Spleen (tissue), 13 donors: ENCODE results near the gene PCDH15. TPM values are rescaled to one million over a fixed set of nuclear protein-coding genes. Genes with fewer than 3 reads are reported as not detected.

Experiments
- DNase-seq: peaks from one replicate; pipeline ENCODE4 v3.0.0-alpha.2; 2020
- H3K27ac ChIP-seq, 8 donors: fragments of 200-600 bp; sonication (generic) in 7 of 8; 1 replicate in 4 of 8; 2 replicates in 4 of 8; pipeline versions ENCODE4 v1.5.0 to v1.8.0; 2016 to 2021; ENCODE audit warnings: inconsistent platforms in 4 of 8, mild to moderate bottlenecking in 4 of 8, moderate library complexity in 1 of 8
- H3K27me3 ChIP-seq, 7 donors: fragments of 200-600 bp; sonication (generic) in 6 of 7; replicated peaks in 1 of 7; 1 replicate in 4 of 7; 2 replicates in 3 of 7; pipeline versions ENCODE4 v1.5.0 to v1.8.0; 2016 to 2021; ENCODE audit warnings: inconsistent platforms in 3 of 7, mild to moderate bottlenecking in 1 of 7
- H3K36me3 ChIP-seq, 6 donors: fragments of 200-600 bp; sonication (generic) in 5 of 6; 1 replicate in 4 of 6; 2 replicates in 2 of 6; pipeline versions ENCODE4 v1.5.0 to v1.8.0; 2016 to 2021; ENCODE audit warnings: inconsistent platforms in 2 of 6
- H3K4me1 ChIP-seq, 6 donors: fragments of 200-600 bp; sonication (generic) in 5 of 6; 1 replicate in 3 of 6; 2 replicates in 3 of 6; pipeline versions ENCODE4 v1.5.0 to v1.8.0; 2016 to 2021; ENCODE audit warnings: inconsistent platforms in 3 of 6
- H3K4me3 ChIP-seq, 8 donors: fragments of 200-600 bp; sonication (generic) in 7 of 8; 1 replicate in 4 of 8; 2 replicates in 4 of 8; pipeline versions ENCODE4 v1.5.0 to v1.8.0; 2016 to 2021; ENCODE audit warnings: inconsistent platforms in 4 of 8, mild to moderate bottlenecking in 4 of 8, moderate library complexity in 2 of 8
- H3K9me3 ChIP-seq, 8 donors: fragments of 200-600 bp; sonication (generic) in 7 of 8; 1 replicate in 4 of 8; 2 replicates in 4 of 8; pipeline versions ENCODE4 v1.5.0 to v1.8.0; 2016 to 2021; ENCODE audit warnings: inconsistent platforms in 4 of 8
- POLR2A ChIP-seq, 3 donors: fragments of 450-650 bp; IDR thresholded peaks; one replicate each; pipeline ENCODE4 v1.5.1; 2017; ENCODE audit warnings: antibody characterized with exemption in 3 of 3, mild to moderate bottlenecking in 1 of 3
- POLR2AphosphoS5 ChIP-seq, 3 donors: sonication (generic); formaldehyde crosslinking; IDR thresholded peaks; one replicate each; pipeline ENCODE4 v1.5.1; 2017; ENCODE audit warnings: antibody characterized with exemption in 3 of 3
- WGBS, 5 donors: extraction: QIAGEN DNeasy Blood & Tissue Kit in 3 of 5; methylation state at CpG; one replicate each; pipeline versions ENCODE4 v1.1.5 to v1.1.7; 2013 to 2018; 5-methylcytosine and 5-hydroxymethylcytosine counted together
- intact Hi-C: fragments of 100-400 bp; cut with DNase I; formaldehyde crosslinking; loops from one replicate; pipeline ENCODE4 v1.15.0; 2023; ENCODE audit warnings: low total_unique reads
- long read RNA-seq, 2 donors: transcript quantifications; one replicate each; lab custom pipeline, GENCODE V29; 2026
- polyA plus RNA-seq, 3 donors: library from polyadenylated mRNA; stranded (reverse); fragments of 200-250 nt; gene quantifications; one replicate each; pipeline ENCODE4 v1.2.1, GENCODE V29; 2013
- total RNA-seq, 7 donors: library from RNA; depleted of rRNA in 3 of 7; stranded (reverse); fragments of >200 nt in 3 of 7; fragmentation: NEBNext Ultra II Directional in 4 of 7; extraction: Animal tissue kit (Norgen Biotek cat#: 25700) in 4 of 7; gene quantifications; one replicate each; pipeline versions ENCODE4 v1.1.0 to v1.2.1, GENCODE V29; 2016 to 2021
- TF ChIP-seq, protein P1 (sequence below), 11 experiments: fragments of 200-600 bp in 7 of 11; fragments of 450-650 bp in 4 of 11; sonication (generic) in 4 of 11; IDR thresholded peaks in 8 of 11; conservative IDR thresholded peaks in 3 of 11; 1 replicate in 7 of 11; 2 replicates in 4 of 11; pipeline versions ENCODE4 v1.4.0 to v1.8.0; 2016 to 2021; ENCODE audit warnings: antibody characterized with exemption in 11 of 11, inconsistent platforms in 4 of 11, mild to moderate bottlenecking in 1 of 11
- donor health status: healthy with polysubstance abuse.
- donor health status: DM: no; HTN: no; CAD: no; lungs with moderate emphysema.
- donor health status: DM: no; HTN: no; CAD: no.
- donor health status: Bipolar disorder and iron deficiency.
- donor health status: healthy.
- donor health status: DM: no; HTN: no; CAD: no.
- donor health status: DM: yes; HTN: yes; CAD: no.

PCDH15 gene
- total RNA-seq = 1 to 10 TPM in 3 of 7 donors, under 1 TPM in 4; 0.24 to 2.1 (median 0.97) TPM
- under 1 TPM; 0.54 to 0.80 (median 0.70) TPM for polyA plus RNA-seq
- long read RNA-seq, donor 1 = 0 reads
- long read RNA-seq, donor 2 = 0 reads

DNA sequence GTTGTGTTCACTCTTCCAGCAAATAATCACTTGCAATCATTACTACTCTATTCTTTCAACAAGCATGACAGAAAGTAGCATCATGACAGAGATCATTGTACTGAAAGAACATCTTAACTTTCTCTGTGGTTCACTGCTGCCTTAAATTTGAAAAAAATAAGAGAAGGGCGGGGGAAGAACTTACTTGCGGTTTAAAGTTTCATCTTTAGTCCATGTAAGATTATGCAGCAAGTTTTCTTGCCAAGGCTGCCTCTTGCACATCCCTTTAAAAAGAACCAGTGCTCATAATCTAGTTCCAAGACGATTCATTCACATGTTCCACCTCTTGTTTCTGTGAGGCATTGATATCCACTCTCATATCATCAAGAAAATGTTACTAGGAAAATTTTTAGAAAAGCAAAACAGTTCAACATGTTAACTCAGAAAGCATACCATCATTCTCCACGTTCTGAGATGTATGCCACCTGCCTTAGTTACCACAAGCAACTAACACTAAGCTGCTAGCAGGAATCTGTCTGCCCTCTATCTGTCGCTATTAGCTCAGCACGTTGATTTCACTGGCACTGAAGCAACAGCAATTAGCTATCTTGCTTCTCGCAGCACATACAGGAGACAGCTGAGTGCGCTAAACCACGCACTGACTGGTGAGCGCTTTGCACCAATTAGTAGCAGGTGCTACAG, at the start of gene PCDH15:
PCDH15 (minus strand) TSS at position 491 of the 681 bp plus-strand sequence. CDS start 136,969 bp downstream, outside the sequence.
- H3K27me3 ChIP-seq = no peaks in the 10 kb centered on the region
- DNase-seq = no peak
- H3K4me1 ChIP-seq = no peaks in the 10 kb centered on the region
- no peaks in the 10 kb centered on the region for H3K36me3 ChIP-seq
- peak within 1 kb of the TSS in 1 of 8 donors; percentile 12 for H3K4me3 ChIP-seq
- TF ChIP-seq POLR2AphosphoS5 (IDR thresholded peaks at IDR 0.05) (no peak), POLR2A (IDR thresholded peaks at IDR 0.05) (no peak)
- TF ChIP-seq, protein P1, sequence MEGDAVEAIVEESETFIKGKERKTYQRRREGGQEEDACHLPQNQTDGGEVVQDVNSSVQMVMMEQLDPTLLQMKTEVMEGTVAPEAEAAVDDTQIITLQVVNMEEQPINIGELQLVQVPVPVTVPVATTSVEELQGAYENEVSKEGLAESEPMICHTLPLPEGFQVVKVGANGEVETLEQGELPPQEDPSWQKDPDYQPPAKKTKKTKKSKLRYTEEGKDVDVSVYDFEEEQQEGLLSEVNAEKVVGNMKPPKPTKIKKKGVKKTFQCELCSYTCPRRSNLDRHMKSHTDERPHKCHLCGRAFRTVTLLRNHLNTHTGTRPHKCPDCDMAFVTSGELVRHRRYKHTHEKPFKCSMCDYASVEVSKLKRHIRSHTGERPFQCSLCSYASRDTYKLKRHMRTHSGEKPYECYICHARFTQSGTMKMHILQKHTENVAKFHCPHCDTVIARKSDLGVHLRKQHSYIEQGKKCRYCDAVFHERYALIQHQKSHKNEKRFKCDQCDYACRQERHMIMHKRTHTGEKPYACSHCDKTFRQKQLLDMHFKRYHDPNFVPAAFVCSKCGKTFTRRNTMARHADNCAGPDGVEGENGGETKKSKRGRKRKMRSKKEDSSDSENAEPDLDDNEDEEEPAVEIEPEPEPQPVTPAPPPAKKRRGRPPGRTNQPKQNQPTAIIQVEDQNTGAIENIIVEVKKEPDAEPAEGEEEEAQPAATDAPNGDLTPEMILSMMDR (IDR thresholded peaks at IDR 0.05 in 8 of 11, conservative IDR thresholded peaks at IDR 0.05 in 3 of 11) = peak in 5 of 11 experiments; percentile 11 to 30 (median 25)
- intact Hi-C loops = no loop called here
- H3K27ac ChIP-seq = no peak within 1 kb of the TSS
- no peaks in the 10 kb centered on the region for H3K9me3 ChIP-seq
- WGBS, 5 donors = 30 to 37% (median 36%) methylated on average over 10 of the region's 10 CpGs

DNA sequence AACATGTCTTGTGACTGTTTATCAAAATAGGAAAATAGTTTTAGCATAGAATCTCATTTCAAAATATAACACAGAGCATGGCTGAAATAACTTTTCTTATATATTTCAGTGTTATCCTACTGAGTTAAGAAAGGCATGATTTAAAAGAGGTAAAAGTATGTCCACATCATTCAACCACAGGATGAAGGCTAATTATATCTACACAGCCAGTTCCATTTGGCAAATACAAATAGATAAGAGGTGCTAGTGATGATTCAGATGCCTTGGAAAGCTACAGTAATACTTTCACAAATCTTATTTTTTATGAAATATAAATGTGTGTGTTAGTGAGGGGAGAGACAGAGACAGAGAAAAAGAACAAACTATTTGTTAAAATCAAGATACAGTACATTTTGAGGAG, 42.9 kb upstream of the PCDH15 start:
- intact Hi-C loops = no loop called here
- Histone ChIP-seq H3K4me1 (no peaks in the 10 kb centered on the region), H3K27me3 (no peaks in the 10 kb centered on the region), H3K36me3 (no peaks in the 10 kb centered on the region), H3K4me3 (no peak overlapping the region), H3K9me3 (peaks cover 0 to 9% (median 8%) of the 10 kb centered on the region in 8 donors), H3K27ac (no peak overlapping the region)
- DNase-seq = no peak
- TF ChIP-seq POLR2AphosphoS5 (IDR thresholded peaks at IDR 0.05) = no peak
- TF ChIP-seq POLR2A (IDR thresholded peaks at IDR 0.05) = no peak
- TF ChIP-seq, protein P1 (IDR thresholded peaks at IDR 0.05 in 8 of 11, conservative IDR thresholded peaks at IDR 0.05 in 3 of 11) = no peak

DNA sequence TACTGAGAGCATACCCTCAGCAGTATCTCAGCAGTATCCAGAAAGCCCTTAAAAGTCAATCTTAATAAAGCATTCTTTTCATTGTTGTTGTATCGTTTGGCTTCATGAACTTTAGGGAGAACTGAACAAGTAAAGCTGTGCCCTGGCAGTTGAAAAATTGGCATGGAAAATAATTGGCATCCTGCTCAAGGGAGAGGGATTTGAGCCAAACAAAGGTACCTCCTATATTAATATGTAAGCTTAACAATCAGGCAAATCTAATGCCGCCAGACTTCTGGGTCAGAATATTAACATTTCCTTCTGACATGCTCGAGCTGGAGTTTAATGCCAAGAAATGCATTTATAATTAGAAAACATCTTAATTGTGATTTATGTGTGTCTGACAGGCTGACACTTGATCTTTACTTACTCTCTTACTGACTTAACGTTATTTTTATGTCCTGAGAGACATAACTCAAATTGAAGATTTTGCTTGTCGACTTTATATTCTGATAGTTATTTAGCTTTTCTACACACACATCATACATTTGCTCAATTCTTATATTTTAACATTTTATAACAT, 42.1 kb upstream of the PCDH15 start:
- Histone ChIP-seq H3K4me3 (no peak overlapping the region), H3K27ac (peak overlapping the region in 1 of 8 donors; percentile 13), H3K27me3 (no peaks in the 10 kb centered on the region), H3K9me3 (peaks cover 0 to 16% (median 13%) of the 10 kb centered on the region in 8 donors), H3K36me3 (no peaks in the 10 kb centered on the region), H3K4me1 (no peaks in the 10 kb centered on the region)
- intact Hi-C loops = no loop called here
- DNase-seq = no peak
- WGBS, 5 donors = 49 to 65% (median 57%) methylated on average over 5 of the region's 5 CpGs
- TF ChIP-seq POLR2A (IDR thresholded peaks at IDR 0.05) (no peak), POLR2AphosphoS5 (IDR thresholded peaks at IDR 0.05) (no peak)
- TF ChIP-seq, protein P1 (IDR thresholded peaks at IDR 0.05 in 8 of 11, conservative IDR thresholded peaks at IDR 0.05 in 3 of 11) = no peak

DNA sequence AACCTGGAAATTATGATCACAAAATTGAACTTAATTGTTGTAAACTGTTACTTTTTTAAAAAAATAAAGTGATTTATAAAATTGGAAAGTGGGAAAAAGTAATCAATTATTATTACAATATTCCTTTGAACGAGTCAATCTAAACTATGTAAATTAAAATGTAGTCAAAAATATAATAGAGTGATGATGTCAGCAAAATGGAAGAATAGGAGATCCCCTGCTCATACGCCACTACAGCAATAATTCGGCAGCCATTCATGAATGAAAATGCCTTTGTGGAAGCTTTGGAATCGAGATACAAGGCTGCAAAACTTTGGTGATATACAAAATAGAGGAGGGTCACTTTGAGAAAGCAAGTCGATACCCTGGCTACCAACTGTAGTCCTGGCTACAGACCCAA, 36.4 kb upstream of the PCDH15 start:
- Histone ChIP-seq H3K9me3 (peaks cover 0 to 22% (median 13%) of the 10 kb centered on the region in 8 donors), H3K4me3 (no peak overlapping the region), H3K27me3 (no peaks in the 10 kb centered on the region), H3K27ac (no peak overlapping the region), H3K4me1 (no peaks in the 10 kb centered on the region), H3K36me3 (no peaks in the 10 kb centered on the region)
- TF ChIP-seq POLR2AphosphoS5 (IDR thresholded peaks at IDR 0.05) (no peak), POLR2A (IDR thresholded peaks at IDR 0.05) (no peak)
- TF ChIP-seq, protein P1 (IDR thresholded peaks at IDR 0.05 in 8 of 11, conservative IDR thresholded peaks at IDR 0.05 in 3 of 11) = no peak
- no peak for DNase-seq
- intact Hi-C loops = no loop called here
- 81 to 89% (median 84%) methylated on average over 5 of the region's 5 CpGs for WGBS, 5 donors
